Glutamatergic neuron (in vitro differentiated cells): ENCODE measurements around the gene PLEKHA6. TPM values are rescaled to one million over a fixed set of nuclear protein-coding genes. Genes with fewer than 3 reads are reported as not detected.

Experiments used
- DNase-seq: peaks from one replicate; pipeline ENCODE4 v3.0.0; 2022
- H3K27ac Mint-ChIP-seq: one replicate; pipeline ENCODE4 v1.8.0; 2020; ENCODE audit warnings: mild to moderate bottlenecking, mixed read lengths, inconsistent platforms; ENCODE audit not compliant: unreplicated experiment
- H3K27me3 Mint-ChIP-seq: one replicate; pipeline ENCODE4 v1.8.0; 2020; ENCODE audit warnings: mild to moderate bottlenecking, moderate library complexity, mixed read lengths, inconsistent platforms; ENCODE audit not compliant: unreplicated experiment
- H3K36me3 Mint-ChIP-seq: one replicate; pipeline ENCODE4 v1.8.0; 2020; ENCODE audit warnings: mild to moderate bottlenecking, mixed read lengths, inconsistent platforms; ENCODE audit not compliant: unreplicated experiment
- H3K4me1 Mint-ChIP-seq: one replicate; pipeline ENCODE4 v1.8.0; 2020; ENCODE audit warnings: mild to moderate bottlenecking, low read depth, mixed read lengths, inconsistent platforms; ENCODE audit not compliant: unreplicated experiment
- H3K4me3 Mint-ChIP-seq: one replicate; pipeline ENCODE4 v1.8.0; 2020; ENCODE audit warnings: mild to moderate bottlenecking, mixed read lengths, inconsistent platforms; ENCODE audit not compliant: unreplicated experiment
- H3K9me3 Mint-ChIP-seq: one replicate; pipeline ENCODE4 v1.8.0; 2020; ENCODE audit warnings: mild to moderate bottlenecking, moderate library complexity, mixed read lengths, inconsistent platforms; ENCODE audit not compliant: unreplicated experiment
- total RNA-seq: library from RNA; stranded (reverse); fragmentation: NEBNext Ultra II Directional; extraction: Animal tissue kit (Norgen Biotek cat#: 25700); gene quantifications from one replicate; pipeline ENCODE4 v1.2.1, GENCODE V29; 2021; ENCODE audit not compliant: unreplicated experiment
- TF ChIP-seq, protein P1 (sequence below): fragments of 200-600 bp; sonication (generic); IDR thresholded peaks from one replicate; pipeline ENCODE4 v1.5.0; 2021; ENCODE audit not compliant: partially characterized antibody, unreplicated experiment

Gene PLEKHA6
- total RNA-seq, 1 donor from 2014 or later = 72.7 TPM

DNA sequence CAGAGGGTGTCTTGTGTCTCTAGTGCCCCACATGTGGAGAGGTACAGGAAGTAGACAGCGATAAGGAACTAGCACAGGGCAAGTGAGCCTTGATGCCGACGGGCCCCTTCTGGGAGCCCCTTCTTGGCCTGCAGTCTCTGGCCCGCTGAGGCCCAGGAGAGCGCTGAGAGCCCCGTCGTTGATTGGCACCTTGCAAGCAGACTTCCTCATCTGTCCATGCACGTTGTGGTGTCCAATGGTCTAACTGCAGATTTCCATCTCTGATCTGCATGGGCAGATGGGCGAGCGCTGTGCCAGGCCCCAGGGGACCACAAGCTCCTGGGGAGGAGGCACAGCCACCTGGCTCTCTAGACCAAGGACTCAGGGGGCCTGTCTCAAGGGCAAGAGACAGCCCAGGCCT, 32.4 kb downstream of the PLEKHA6 start:
- DNase-seq = no peak
- Mint-ChIP-seq H3K4me1 (peaks cover 12% of the 10 kb centered on the region), H3K27ac (peak overlapping the region; percentile 38), H3K36me3 (no peaks in the 10 kb centered on the region), H3K27me3 (peaks cover 2% of the 10 kb centered on the region), H3K9me3 (peaks cover 5% of the 10 kb centered on the region), H3K4me3 (no peak overlapping the region)
- TF ChIP-seq, protein P1, sequence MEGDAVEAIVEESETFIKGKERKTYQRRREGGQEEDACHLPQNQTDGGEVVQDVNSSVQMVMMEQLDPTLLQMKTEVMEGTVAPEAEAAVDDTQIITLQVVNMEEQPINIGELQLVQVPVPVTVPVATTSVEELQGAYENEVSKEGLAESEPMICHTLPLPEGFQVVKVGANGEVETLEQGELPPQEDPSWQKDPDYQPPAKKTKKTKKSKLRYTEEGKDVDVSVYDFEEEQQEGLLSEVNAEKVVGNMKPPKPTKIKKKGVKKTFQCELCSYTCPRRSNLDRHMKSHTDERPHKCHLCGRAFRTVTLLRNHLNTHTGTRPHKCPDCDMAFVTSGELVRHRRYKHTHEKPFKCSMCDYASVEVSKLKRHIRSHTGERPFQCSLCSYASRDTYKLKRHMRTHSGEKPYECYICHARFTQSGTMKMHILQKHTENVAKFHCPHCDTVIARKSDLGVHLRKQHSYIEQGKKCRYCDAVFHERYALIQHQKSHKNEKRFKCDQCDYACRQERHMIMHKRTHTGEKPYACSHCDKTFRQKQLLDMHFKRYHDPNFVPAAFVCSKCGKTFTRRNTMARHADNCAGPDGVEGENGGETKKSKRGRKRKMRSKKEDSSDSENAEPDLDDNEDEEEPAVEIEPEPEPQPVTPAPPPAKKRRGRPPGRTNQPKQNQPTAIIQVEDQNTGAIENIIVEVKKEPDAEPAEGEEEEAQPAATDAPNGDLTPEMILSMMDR = no peak

- H3K27me3 Mint-ChIP-seq = peaks cover 2% of the 10 kb centered on the region
- TF ChIP-seq, protein P1 = no peak
- peaks cover 12% of the 10 kb centered on the region for H3K4me1 Mint-ChIP-seq
- H3K4me3 Mint-ChIP-seq = no peak overlapping the region
- no peak for DNase-seq
- peaks cover 5% of the 10 kb centered on the region for H3K9me3 Mint-ChIP-seq
- no peaks in the 10 kb centered on the region for H3K36me3 Mint-ChIP-seq
- no peak overlapping the region for H3K27ac Mint-ChIP-seq
Measured at GRCh38 chr1:204326771-204327300, 32.9 kb downstream of the PLEKHA6 start.

GRCh38 chr1:204325944-204326343, 33.8 kb downstream of the PLEKHA6 start:
- Mint-ChIP-seq H3K27ac (no peak overlapping the region), H3K9me3 (peaks cover 3% of the 10 kb centered on the region), H3K36me3 (no peaks in the 10 kb centered on the region), H3K4me1 (peaks cover 12% of the 10 kb centered on the region), H3K4me3 (no peak overlapping the region), H3K27me3 (peaks cover 2% of the 10 kb centered on the region)
- DNase-seq = no peak
- TF ChIP-seq, protein P1 = no peak

GRCh38 chr1:204323887-204324286, 35.8 kb downstream of the PLEKHA6 start:
- Mint-ChIP-seq H3K4me3 (no peak overlapping the region), H3K4me1 (peaks cover 8% of the 10 kb centered on the region), H3K36me3 (no peaks in the 10 kb centered on the region), H3K27ac (no peak overlapping the region), H3K9me3 (peaks cover under 1% of the 10 kb centered on the region), H3K27me3 (peaks cover 3% of the 10 kb centered on the region)
- no peak for DNase-seq
- TF ChIP-seq, protein P1 = no peak

DNA sequence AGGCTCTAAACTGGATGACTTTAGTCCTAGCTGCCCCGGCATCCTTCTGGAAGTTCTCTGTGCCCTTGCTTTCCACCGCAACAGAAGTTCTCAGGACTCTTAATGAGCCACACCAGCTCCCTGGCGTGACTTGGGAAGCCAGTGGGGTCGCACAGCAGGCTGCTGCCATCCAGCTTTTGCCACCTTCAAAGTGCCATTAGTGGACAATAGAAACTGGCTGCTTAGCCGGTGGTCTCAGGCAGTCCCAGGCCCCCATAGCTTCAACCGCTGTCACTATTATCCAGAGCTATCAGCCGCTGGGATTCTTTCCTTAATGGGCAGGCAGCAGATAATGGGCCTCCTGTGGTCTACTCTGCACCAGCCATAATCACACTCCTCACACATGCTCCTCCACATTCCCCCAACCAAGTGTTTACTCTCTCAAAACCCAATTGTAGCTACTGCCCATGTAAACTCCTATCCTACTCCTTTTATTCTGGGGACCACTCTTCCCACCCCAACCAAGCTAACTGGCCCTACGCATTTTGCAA, 37.3 kb downstream of the PLEKHA6 start:
- Mint-ChIP-seq H3K27me3 (peaks cover 3% of the 10 kb centered on the region), H3K4me3 (no peak overlapping the region), H3K4me1 (peaks cover 6% of the 10 kb centered on the region), H3K9me3 (no peaks in the 10 kb centered on the region), H3K27ac (no peak overlapping the region), H3K36me3 (no peaks in the 10 kb centered on the region)
- TF ChIP-seq, protein P1 = no peak
- DNase-seq = no peak
